DOHH2 (cell line): ENCODE measurements around the gene PRR11.
A peak's percentile ranks its signal among the peaks of the same experiment; 100 is the strongest.

Experiments
- H3F3A ChIP-seq: fragments of 200-600 bp; sonication (generic), shearing (Covaris generic); 2 replicates; pipeline ENCODE4 v1.6.0; 2016; ENCODE audit warnings: antibody characterized with exemption, mild to moderate bottlenecking; ENCODE audit not compliant: control insufficient read depth, insufficient read depth
- H3K27ac ChIP-seq: fragments of 200-600 bp; sonication (generic); 2 replicates; pipeline ENCODE4 v1.5.1; 2014; ENCODE audit warnings: low read depth, mild to moderate bottlenecking, low read length, moderate library complexity
- H3K27me3 ChIP-seq: fragments of 200-600 bp; sonication (generic); 2 replicates; pipeline ENCODE4 v1.6.1; 2014; ENCODE audit warnings: mild to moderate bottlenecking, low read length, mixed read lengths; ENCODE audit not compliant: control insufficient read depth
- H3K36me3 ChIP-seq: fragments of 200-600 bp; sonication (generic); 2 replicates; pipeline ENCODE4 v1.6.1; 2014; ENCODE audit warnings: mild to moderate bottlenecking, low read length, moderate library complexity, mixed read lengths; ENCODE audit not compliant: control insufficient read depth
- H3K4me1 ChIP-seq: fragments of 200-600 bp; sonication (generic); 2 replicates; pipeline ENCODE4 v1.6.1; 2014; ENCODE audit warnings: mild to moderate bottlenecking, low read length, mixed read lengths; ENCODE audit not compliant: control insufficient read depth
- H3K4me2 ChIP-seq: fragments of 200-600 bp; sonication (generic); 2 replicates; pipeline ENCODE4 v1.6.0; 2014; ENCODE audit warnings: mild to moderate bottlenecking, low read length, moderate library complexity
- H3K4me3 ChIP-seq: fragments of 200-600 bp; sonication (generic); 2 replicates; pipeline ENCODE4 v1.5.1; 2014; ENCODE audit warnings: mild to moderate bottlenecking, low read length, mixed read lengths
- H3K79me2 ChIP-seq: fragments of 200-600 bp; sonication (generic); 2 replicates; pipeline ENCODE4 v1.6.1; 2014; ENCODE audit warnings: mild to moderate bottlenecking, low read length, mixed read lengths; ENCODE audit not compliant: control insufficient read depth
- H3K9me2 ChIP-seq: fragments of 200-600 bp; sonication (generic); replicated peaks from 2 replicates; pipeline ENCODE4 v1.6.1; 2014; ENCODE audit warnings: mild to moderate bottlenecking, low read length, mixed read lengths; ENCODE audit not compliant: control insufficient read depth
- H3K9me3 ChIP-seq: fragments of 200-600 bp; sonication (generic); 2 replicates; pipeline ENCODE4 v1.6.1; 2014; ENCODE audit warnings: antibody characterized with exemption, low read length, mixed read lengths; ENCODE audit not compliant: control insufficient read depth, insufficient read depth
- H4K20me1 ChIP-seq: fragments of 200-600 bp; sonication (generic); 2 replicates; pipeline ENCODE4 v1.6.0; 2014; ENCODE audit warnings: low read depth, mild to moderate bottlenecking, antibody characterized with exemption, low read length, moderate library complexity; ENCODE audit not compliant: control insufficient read depth, insufficient read depth
- CTCF ChIP-seq: fragments of 200-600 bp; sonication (generic); IDR thresholded peaks from one replicate; pipeline ENCODE4 v1.5.1; 2014; ENCODE audit warnings: antibody characterized with exemption, mild to moderate bottlenecking, low read depth, low read length; ENCODE audit not compliant: poor library complexity, severe bottlenecking
- EZH2phosphoT487 ChIP-seq: fragments of 200-600 bp; sonication (generic); IDR thresholded peaks from 2 replicates; pipeline ENCODE4 v1.6.1; 2017; ENCODE audit warnings: borderline replicate concordance, mild to moderate bottlenecking, antibody characterized with exemption, low read length, moderate library complexity, mixed read lengths

Gene PRR11

GRCh38 chr17:59186850-59187249 is 31.3 kb downstream of the PRR11 start:
- Histone ChIP-seq H3K79me2 (peaks cover 2% of the 10 kb centered on the region; the same call in 1 of the 2 replicates), H3K9me3 (no peaks in the 10 kb centered on the region), H3K4me3 (no peak overlapping the region), H3K4me2 (peak overlapping the region; percentile 16; the same call in 1 of the 2 replicates), H3K4me1 (peaks cover 45% of the 10 kb centered on the region), H4K20me1 (no peaks in the 10 kb centered on the region), H3K27ac (no peak overlapping the region), H3K27me3 (no peaks in the 10 kb centered on the region), H3K36me3 (peaks cover 65% of the 10 kb centered on the region), H3K9me2 (no peaks in the 10 kb centered on the region), H3F3A (peaks cover 9% of the 10 kb centered on the region)
- TF ChIP-seq EZH2phosphoT487, result no peak
- no peak for TF ChIP-seq CTCF

- TF ChIP-seq EZH2phosphoT487 (no peak), CTCF (no peak)
- peaks cover 23% of the 10 kb centered on the region for H3K4me1 ChIP-seq
- no peaks in the 10 kb centered on the region for H3K27me3 ChIP-seq
- H3K36me3 ChIP-seq, result peaks cover 79% of the 10 kb centered on the region
- H3K9me3 ChIP-seq, result no peaks in the 10 kb centered on the region
- H3F3A ChIP-seq, result peaks cover 8% of the 10 kb centered on the region
- H3K4me3 ChIP-seq, result no peak overlapping the region
- no peaks in the 10 kb centered on the region for H3K79me2 ChIP-seq
- no peak overlapping the region for H3K4me2 ChIP-seq
- no peaks in the 10 kb centered on the region for H3K9me2 ChIP-seq
- no peak overlapping the region for H3K27ac ChIP-seq
- no peaks in the 10 kb centered on the region for H4K20me1 ChIP-seq
Measured at GRCh38 chr17:59190806-59191205, 35.3 kb downstream of the PRR11 start.

- H3K27me3 ChIP-seq, result no peaks in the 10 kb centered on the region
Measured at GRCh38 chr17:59193336-59193862, 37.9 kb downstream of the PRR11 start.

More at GRCh38 chr17:59193336-59193862, 37.9 kb downstream of the PRR11 start:
- H4K20me1 ChIP-seq, result no peaks in the 10 kb centered on the region
- H3K4me2 ChIP-seq, result no peak overlapping the region
- no peaks in the 10 kb centered on the region for H3K9me2 ChIP-seq
- peaks cover 73% of the 10 kb centered on the region for H3K36me3 ChIP-seq
- no peaks in the 10 kb centered on the region for H3K9me3 ChIP-seq
- H3K79me2 ChIP-seq, result no peaks in the 10 kb centered on the region
- TF ChIP-seq EZH2phosphoT487 (no peak), CTCF (no peak)
- peaks cover 3% of the 10 kb centered on the region; the same call in 1 of the 2 replicates for H3F3A ChIP-seq
- H3K4me1 ChIP-seq, result no peaks in the 10 kb centered on the region
- no peak overlapping the region for H3K4me3 ChIP-seq
- no peak overlapping the region for H3K27ac ChIP-seq
